ENCODE results near the gene HSD11B1L. TPM values are rescaled to one million over a fixed set of nuclear protein-coding genes. Genes with fewer than 3 reads are reported as not detected.

HSD11B1L gene
- total RNA-seq, 4 donors from 2014 or later = 7.5 to 23.7 (median 11.6) TPM

DNA sequence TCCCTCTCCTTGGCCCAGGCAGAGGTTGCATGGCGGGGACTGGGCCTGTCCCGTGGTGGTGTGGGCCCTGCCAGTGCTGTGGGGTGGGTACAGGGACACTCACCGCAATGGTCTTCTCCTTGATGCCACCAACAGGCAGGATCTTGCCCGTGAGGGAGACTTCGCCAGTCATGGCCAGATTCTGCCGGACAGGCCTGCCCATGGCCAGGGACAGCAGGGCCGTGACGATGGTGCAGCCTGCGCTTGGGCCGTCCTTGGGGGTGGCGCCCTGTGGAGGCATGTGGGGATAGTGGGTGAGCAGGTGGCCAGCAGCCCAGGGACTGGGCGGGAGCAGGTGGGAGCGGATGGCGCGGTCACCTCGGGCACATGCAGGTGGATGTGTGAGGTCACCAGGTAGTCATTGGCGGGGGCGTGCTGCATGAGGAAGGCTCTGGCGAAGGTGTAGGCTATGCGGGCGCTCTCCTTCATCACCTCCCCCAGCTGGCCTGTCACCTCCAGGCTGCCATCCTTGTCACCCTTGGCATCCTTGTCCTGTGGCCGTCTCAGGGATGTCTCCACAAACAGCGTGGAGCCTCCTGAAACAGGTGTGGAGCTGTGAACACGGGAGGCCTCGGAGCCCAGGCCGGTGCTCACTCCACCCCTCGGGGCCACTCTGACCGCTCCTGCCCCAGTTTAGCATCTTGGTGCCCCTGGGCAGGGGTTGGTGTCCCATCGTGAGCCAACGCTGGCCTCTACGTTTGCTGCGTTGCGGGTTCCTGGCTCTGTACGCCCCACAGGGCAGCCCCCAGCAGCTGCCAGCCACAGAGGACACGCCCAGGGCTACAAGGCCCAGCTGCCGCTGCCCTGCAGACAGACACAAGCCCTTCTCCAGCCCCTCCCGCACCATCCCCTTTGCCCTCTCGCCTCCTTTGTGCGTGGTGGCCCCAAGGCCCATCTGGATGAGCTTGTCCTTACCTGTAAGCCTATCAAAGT lies 12.7 kb downstream of the HSD11B1L start:
- Histone ChIP-seq H3K9me3 (no peaks in the 10 kb centered on the region), H3K4me1 (peaks cover 0 to 40% (median 15%) of the 10 kb centered on the region in 4 donors), H3K27ac (no peak overlapping the region), H3K27me3 (no peaks in the 10 kb centered on the region), H3K36me3 (peaks cover 3 to 72% (median 30%) of the 10 kb centered on the region in 3 donors), H3K4me3 (no peak overlapping the region)
- WGBS, 2 donors = 84 to 87% methylated on average over 24 to 32 of the region's 39 CpGs
- TF ChIP-seq POLR2A (IDR thresholded peaks at IDR 0.05) (no peak), EP300 (IDR thresholded peaks at IDR 0.05) (no peak)
- TF ChIP-seq, protein P1, sequence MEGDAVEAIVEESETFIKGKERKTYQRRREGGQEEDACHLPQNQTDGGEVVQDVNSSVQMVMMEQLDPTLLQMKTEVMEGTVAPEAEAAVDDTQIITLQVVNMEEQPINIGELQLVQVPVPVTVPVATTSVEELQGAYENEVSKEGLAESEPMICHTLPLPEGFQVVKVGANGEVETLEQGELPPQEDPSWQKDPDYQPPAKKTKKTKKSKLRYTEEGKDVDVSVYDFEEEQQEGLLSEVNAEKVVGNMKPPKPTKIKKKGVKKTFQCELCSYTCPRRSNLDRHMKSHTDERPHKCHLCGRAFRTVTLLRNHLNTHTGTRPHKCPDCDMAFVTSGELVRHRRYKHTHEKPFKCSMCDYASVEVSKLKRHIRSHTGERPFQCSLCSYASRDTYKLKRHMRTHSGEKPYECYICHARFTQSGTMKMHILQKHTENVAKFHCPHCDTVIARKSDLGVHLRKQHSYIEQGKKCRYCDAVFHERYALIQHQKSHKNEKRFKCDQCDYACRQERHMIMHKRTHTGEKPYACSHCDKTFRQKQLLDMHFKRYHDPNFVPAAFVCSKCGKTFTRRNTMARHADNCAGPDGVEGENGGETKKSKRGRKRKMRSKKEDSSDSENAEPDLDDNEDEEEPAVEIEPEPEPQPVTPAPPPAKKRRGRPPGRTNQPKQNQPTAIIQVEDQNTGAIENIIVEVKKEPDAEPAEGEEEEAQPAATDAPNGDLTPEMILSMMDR (IDR thresholded peaks at IDR 0.05) = no peak
- no peak for DNase-seq (ENCODE audit: low spot score in 2 of 2)

DNA sequence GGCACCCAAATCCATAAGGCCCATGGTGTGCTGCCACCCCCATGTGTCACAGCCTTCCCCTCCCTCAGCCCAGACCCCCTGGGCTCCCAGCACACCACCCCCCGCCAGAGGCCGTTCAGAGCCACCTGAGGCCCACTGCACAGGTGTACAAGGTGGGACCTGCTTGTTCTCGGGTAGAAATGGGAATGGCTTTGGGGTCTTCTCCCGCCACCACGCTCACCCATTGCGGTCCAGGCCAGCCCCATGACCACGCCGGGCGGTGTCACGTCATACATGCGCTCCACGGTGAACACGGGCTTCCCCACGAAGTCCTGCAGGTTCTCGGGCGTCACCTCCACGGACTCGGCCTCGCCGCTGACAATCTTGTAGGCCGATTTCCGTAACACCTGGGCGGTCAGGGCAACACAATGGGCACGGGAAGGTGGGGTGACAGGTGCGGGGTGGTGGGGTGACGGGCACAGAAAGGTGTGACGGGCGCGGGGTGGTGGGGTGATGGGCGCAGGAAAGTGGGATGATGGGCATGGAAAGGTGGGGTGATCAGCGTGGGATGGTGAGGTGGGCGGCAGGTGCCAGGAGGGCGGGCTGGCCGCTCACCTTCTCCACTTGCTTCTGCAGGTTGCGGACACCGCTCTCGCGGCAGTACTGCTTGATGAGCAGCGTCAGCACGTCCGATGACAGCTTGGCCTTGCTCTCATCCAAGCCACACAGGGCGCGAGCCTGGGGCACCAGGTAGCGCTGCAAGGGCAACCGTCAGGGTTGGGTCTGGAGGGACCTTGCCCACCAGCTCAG lies 13.5 kb downstream of the HSD11B1L start:
- no peak overlapping the region for H3K27ac ChIP-seq
- WGBS, 2 donors = 92% methylated on average over 45 of the region's 45 CpGs
- DNase-seq (ENCODE audit: low spot score in 2 of 2) = no peak
- H3K27me3 ChIP-seq = no peaks in the 10 kb centered on the region
- H3K36me3 ChIP-seq = peaks cover 3 to 80% (median 39%) of the 10 kb centered on the region in 3 donors
- TF ChIP-seq POLR2A (IDR thresholded peaks at IDR 0.05) (no peak), EP300 (IDR thresholded peaks at IDR 0.05) (no peak)
- TF ChIP-seq, protein P1 (IDR thresholded peaks at IDR 0.05) = no peak
- no peak overlapping the region for H3K4me3 ChIP-seq
- no peaks in the 10 kb centered on the region for H3K9me3 ChIP-seq
- H3K4me1 ChIP-seq = peaks cover 0 to 34% (median 15%) of the 10 kb centered on the region in 4 donors

DNA sequence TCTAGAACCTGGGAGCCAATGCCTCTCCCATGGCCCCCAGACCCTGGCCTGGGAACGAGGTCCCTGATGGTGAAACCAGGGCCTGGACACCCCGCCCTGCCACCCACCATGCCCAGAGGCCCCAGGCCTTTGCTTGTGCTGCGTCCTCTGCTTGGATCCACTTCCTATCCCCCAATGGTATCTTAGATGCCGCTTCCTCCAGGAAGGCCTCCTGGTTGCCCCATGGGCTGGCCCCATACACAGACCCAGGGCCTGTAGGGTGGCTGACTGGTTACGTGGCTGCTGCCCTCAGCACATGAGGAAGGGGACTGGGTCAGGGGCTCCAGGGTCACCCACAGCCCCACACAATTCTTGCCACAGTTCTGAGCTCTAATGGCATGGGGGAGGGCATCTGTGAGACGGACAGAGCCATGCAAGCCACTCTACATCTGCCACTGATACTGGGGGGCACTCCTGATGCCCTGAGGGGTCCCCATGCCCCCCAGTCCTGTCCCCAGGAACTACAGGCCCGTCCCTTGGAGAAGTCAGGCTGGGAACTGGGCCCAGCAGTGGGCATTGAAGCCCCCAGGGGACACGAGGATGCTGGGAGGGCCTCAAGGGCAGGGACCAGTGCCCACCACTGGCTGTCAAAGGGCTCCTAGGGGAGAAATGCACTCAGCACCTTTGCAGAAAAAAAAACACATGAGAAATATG lies 14.3 kb downstream of the HSD11B1L start:
- no peaks in the 10 kb centered on the region for H3K9me3 ChIP-seq
- peaks cover 3 to 88% (median 39%) of the 10 kb centered on the region in 3 donors for H3K36me3 ChIP-seq
- no peak overlapping the region for H3K27ac ChIP-seq
- H3K4me3 ChIP-seq = no peak overlapping the region
- 78 to 89% methylated on average over 7 to 8 of the region's 8 CpGs for WGBS, 2 donors
- DNase-seq (ENCODE audit: low spot score in 2 of 2) = no peak
- H3K4me1 ChIP-seq = peaks cover 0 to 29% (median 13%) of the 10 kb centered on the region in 4 donors
- TF ChIP-seq POLR2A (IDR thresholded peaks at IDR 0.05) = no peak
- TF ChIP-seq, protein P1 (IDR thresholded peaks at IDR 0.05) = no peak
- no peak for TF ChIP-seq EP300 (IDR thresholded peaks at IDR 0.05)
- no peaks in the 10 kb centered on the region for H3K27me3 ChIP-seq

DNA sequence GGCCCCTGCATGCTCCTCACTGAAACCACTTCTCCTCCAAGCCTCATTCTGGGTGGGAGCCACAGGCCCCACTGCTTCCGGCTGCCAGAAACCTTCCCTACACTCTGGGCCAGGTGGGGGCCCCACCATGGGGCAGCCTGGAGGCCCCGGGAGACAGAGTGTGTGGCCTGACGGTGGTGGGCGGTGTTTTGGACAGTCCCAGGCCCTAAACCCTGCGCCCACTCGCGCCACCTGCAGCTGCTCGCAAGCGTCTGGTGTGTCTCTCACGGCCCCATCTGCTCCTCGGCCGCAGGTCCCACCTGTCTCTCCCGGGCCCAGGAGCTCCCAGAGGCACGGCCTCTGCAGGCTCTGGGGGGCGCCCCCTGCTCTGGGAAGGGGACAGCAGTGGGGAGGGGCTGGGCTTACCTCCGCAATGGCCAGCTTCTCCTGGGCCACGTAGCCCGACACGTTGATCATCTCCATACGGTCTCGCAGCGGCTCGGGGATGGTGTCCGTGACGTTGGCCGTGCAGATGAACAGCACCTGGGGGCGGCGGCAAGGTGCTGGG lies 14.9 kb downstream of the HSD11B1L start:
- H3K27me3 ChIP-seq = no peaks in the 10 kb centered on the region
- no peak overlapping the region for H3K27ac ChIP-seq
- WGBS, 2 donors = 82 to 86% methylated on average over 22 of the region's 28 CpGs
- TF ChIP-seq, protein P1 (IDR thresholded peaks at IDR 0.05) = no peak
- TF ChIP-seq POLR2A (IDR thresholded peaks at IDR 0.05) (no peak), EP300 (IDR thresholded peaks at IDR 0.05) (no peak)
- H3K4me3 ChIP-seq = no peak overlapping the region
- H3K4me1 ChIP-seq = peaks cover 0 to 28% (median 13%) of the 10 kb centered on the region in 4 donors
- no peaks in the 10 kb centered on the region for H3K9me3 ChIP-seq
- peaks cover 3 to 94% (median 45%) of the 10 kb centered on the region in 3 donors for H3K36me3 ChIP-seq
- no peak for DNase-seq (ENCODE audit: low spot score in 2 of 2)

All from tibial nerve (tissue), 4 donors.